Liver (tissue), 9 donors: ENCODE results near the gene CHDH. TPM values are rescaled to one million over a fixed set of nuclear protein-coding genes. Genes with fewer than 3 reads are reported as not detected.

ENCODE experiments used
- DNase-seq: peaks from one replicate; pipeline ENCODE4 v3.0.0-alpha.2; 2017; ENCODE audit warnings: low spot score
- H3K27ac ChIP-seq, 2 donors: one replicate each; pipeline ENCODE4 v1.7.0; 2013; ENCODE audit warnings: inconsistent platforms in 2 of 2, low read length in 2 of 2, control low read depth in 1 of 2, low read depth in 1 of 2, mild to moderate bottlenecking in 1 of 2
- H3K27me3 ChIP-seq, 4 donors: one replicate each; pipeline versions ENCODE4 v1.6.1 to v1.7.0; 2013; ENCODE audit warnings: low read length in 3 of 4, inconsistent platforms in 1 of 4, mild to moderate bottlenecking in 1 of 4, moderate library complexity in 1 of 4; ENCODE audit not compliant: control insufficient read depth in 4 of 4, insufficient read depth in 4 of 4
- H3K36me3 ChIP-seq, 4 donors: one replicate each; pipeline versions ENCODE4 v1.6.1 to v1.7.0; 2013; ENCODE audit warnings: low read length in 3 of 4, mild to moderate bottlenecking in 3 of 4, low read depth in 1 of 4, moderate library complexity in 1 of 4; ENCODE audit not compliant: control insufficient read depth in 4 of 4, insufficient read depth in 3 of 4
- H3K4me1 ChIP-seq, 4 donors: one replicate each; pipeline versions ENCODE4 v1.6.1 to v1.7.0; 2013; ENCODE audit warnings: low read length in 3 of 4, mild to moderate bottlenecking in 3 of 4, moderate library complexity in 1 of 4; ENCODE audit not compliant: control insufficient read depth in 4 of 4, insufficient read depth in 4 of 4
- H3K4me3 ChIP-seq, 3 donors: one replicate each; pipeline versions ENCODE4 v1.6.1 to v1.7.0; 2013; ENCODE audit warnings: low read length in 3 of 3, control low read depth in 1 of 3, low read depth in 1 of 3, mild to moderate bottlenecking in 1 of 3
- H3K9ac ChIP-seq, 2 donors: one replicate each; pipeline ENCODE4 v1.7.0; 2013; ENCODE audit warnings: low read length in 2 of 2, mild to moderate bottlenecking in 2 of 2, moderate library complexity in 2 of 2, control low read depth in 1 of 2, low read depth in 1 of 2
- H3K9me3 ChIP-seq, 4 donors: one replicate each; pipeline versions ENCODE4 v1.6.1 to v1.7.0; 2013; ENCODE audit warnings: low read length in 3 of 4; ENCODE audit not compliant: control insufficient read depth in 4 of 4
- EGR1 ChIP-seq, 2 donors: IDR thresholded peaks; 2 replicates each; pipeline ENCODE4 v1.6.1; 2016 to 2018; ENCODE audit warnings: antibody characterized with exemption in 2 of 2, low read depth in 2 of 2
- FOXA1 ChIP-seq: IDR thresholded peaks from 2 replicates; pipeline ENCODE4 v1.6.1; 2016; ENCODE audit warnings: antibody characterized with exemption
- FOXA2 ChIP-seq: IDR thresholded peaks from 2 replicates; pipeline ENCODE4 v1.6.1; 2016; ENCODE audit warnings: antibody characterized with exemption
- GABPA ChIP-seq, 2 donors: IDR thresholded peaks in 1 of 2; conservative IDR thresholded peaks in 1 of 2; 2 replicates each; pipeline ENCODE4 v1.6.1; 2016; ENCODE audit warnings: antibody characterized with exemption in 2 of 2, mild to moderate bottlenecking in 1 of 2, moderate library complexity in 1 of 2
- HNF4A ChIP-seq, 2 donors: conservative IDR thresholded peaks; 2 replicates each; pipeline ENCODE4 v1.6.1; 2016; ENCODE audit warnings: antibody characterized with exemption in 2 of 2, mild to moderate bottlenecking in 2 of 2
- HNF4G ChIP-seq: IDR thresholded peaks from 2 replicates; pipeline ENCODE4 v1.6.1; 2016; ENCODE audit warnings: antibody characterized with exemption
- RAD21 ChIP-seq, 2 donors: IDR thresholded peaks; 2 replicates each; pipeline ENCODE4 v1.6.1; 2016; ENCODE audit warnings: antibody characterized with exemption in 2 of 2, mild to moderate bottlenecking in 2 of 2
- RXRA ChIP-seq, 2 donors: IDR thresholded peaks; 2 replicates each; pipeline ENCODE4 v1.6.1; 2017 to 2018; ENCODE audit warnings: antibody characterized with exemption in 2 of 2, mild to moderate bottlenecking in 1 of 2
- SP1 ChIP-seq: IDR thresholded peaks from 2 replicates; pipeline ENCODE4 v1.6.1; 2018; ENCODE audit warnings: antibody characterized with exemption, mild to moderate bottlenecking
- TAF1 ChIP-seq: conservative IDR thresholded peaks from 2 replicates; pipeline ENCODE4 v1.6.1; 2016; ENCODE audit warnings: antibody characterized with exemption, mild to moderate bottlenecking
- YY1 ChIP-seq: IDR thresholded peaks from 2 replicates; pipeline ENCODE4 v1.6.1; 2016; ENCODE audit warnings: antibody characterized with exemption, mild to moderate bottlenecking
- WGBS: extraction: QIAGEN DNeasy Blood & Tissue Kit; methylation state at CpG from one replicate; pipeline ENCODE4 v1.1.7; 2013; 5-methylcytosine and 5-hydroxymethylcytosine counted together
- polyA plus RNA-seq, 2 donors: library from polyadenylated mRNA; stranded (reverse) in 1 of 2; unstranded in 1 of 2; fragments of 200-250 nt in 1 of 2; fragments of >200 nt in 1 of 2; fragmentation: Nextera tagmentation in 1 of 2; extraction: Ambion mirVana in 1 of 2; gene quantifications; one replicate each; pipeline versions ENCODE4 v1.2.1 to v1.2.3, GENCODE V29; 2013 to 2015
- total RNA-seq, 2 donors: library from RNA; depleted of rRNA; stranded (reverse); fragments of >200 nt; gene quantifications; one replicate each; pipeline ENCODE4 v1.2.3, GENCODE V29; 2014
- TF ChIP-seq, protein P1 (sequence below): IDR thresholded peaks from 2 replicates; pipeline ENCODE4 v1.6.1; 2016; ENCODE audit warnings: antibody characterized with exemption
- TF ChIP-seq, protein P2 (sequence below): IDR thresholded peaks from 2 replicates; pipeline ENCODE4 v1.6.1; 2016; ENCODE audit warnings: antibody characterized with exemption
- TF ChIP-seq, protein P3 (sequence below): fragments of 150-350 bp; IDR thresholded peaks from 2 replicates; pipeline ENCODE4 v1.5.1; 2017; ENCODE audit warnings: improper control_type of control experiment, low read depth, low read length; ENCODE audit not compliant: missing input control
- TF ChIP-seq, protein P4 (sequence below): IDR thresholded peaks from 2 replicates; pipeline ENCODE4 v1.6.1; 2016; ENCODE audit warnings: antibody characterized with exemption
- donor health status: healthy.
- donor health status: healthy.
- donor health status: healthy.
- donor health status: healthy.
- donor health status: healthy.

CHDH gene
- total and polyA plus RNA-seq, 4 donors = 9.1 to 34.0 (median 21.2) TPM

DNA sequence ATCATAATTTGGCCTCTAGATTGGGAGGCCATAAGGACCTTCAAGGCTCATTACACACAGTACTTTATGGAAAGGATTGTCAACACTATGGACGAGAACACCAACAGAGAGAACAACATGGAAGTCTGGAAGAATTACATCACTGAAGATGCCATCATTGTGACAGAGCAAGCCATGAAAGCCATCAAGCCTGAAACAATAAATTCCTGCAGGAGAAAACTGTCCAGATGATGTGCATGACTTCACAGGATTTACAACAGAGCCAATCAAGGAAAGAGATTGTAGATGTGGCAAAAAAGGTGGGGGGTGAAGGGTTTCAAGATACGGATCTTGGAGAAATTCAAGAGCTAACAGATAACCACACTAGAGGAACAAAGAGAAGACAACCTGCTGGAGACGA, 16.0 kb upstream of the CHDH start:
- H3K9ac ChIP-seq = no peak overlapping the region
- no peaks in the 10 kb centered on the region for H3K9me3 ChIP-seq
- H3K36me3 ChIP-seq = peaks cover 7 to 31% (median 24%) of the 10 kb centered on the region in 4 donors
- H3K27ac ChIP-seq = no peak overlapping the region
- WGBS = 98% methylated on average over 3 of the region's 3 CpGs
- no peak overlapping the region for H3K4me3 ChIP-seq
- peaks cover 1 to 12% (median 3%) of the 10 kb centered on the region in 4 donors for H3K4me1 ChIP-seq
- TF ChIP-seq, protein P1, sequence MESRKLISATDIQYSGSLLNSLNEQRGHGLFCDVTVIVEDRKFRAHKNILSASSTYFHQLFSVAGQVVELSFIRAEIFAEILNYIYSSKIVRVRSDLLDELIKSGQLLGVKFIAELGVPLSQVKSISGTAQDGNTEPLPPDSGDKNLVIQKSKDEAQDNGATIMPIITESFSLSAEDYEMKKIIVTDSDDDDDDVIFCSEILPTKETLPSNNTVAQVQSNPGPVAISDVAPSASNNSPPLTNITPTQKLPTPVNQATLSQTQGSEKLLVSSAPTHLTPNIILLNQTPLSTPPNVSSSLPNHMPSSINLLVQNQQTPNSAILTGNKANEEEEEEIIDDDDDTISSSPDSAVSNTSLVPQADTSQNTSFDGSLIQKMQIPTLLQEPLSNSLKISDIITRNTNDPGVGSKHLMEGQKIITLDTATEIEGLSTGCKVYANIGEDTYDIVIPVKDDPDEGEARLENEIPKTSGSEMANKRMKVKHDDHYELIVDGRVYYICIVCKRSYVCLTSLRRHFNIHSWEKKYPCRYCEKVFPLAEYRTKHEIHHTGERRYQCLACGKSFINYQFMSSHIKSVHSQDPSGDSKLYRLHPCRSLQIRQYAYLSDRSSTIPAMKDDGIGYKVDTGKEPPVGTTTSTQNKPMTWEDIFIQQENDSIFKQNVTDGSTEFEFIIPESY = no peak
- TF ChIP-seq, protein P2, sequence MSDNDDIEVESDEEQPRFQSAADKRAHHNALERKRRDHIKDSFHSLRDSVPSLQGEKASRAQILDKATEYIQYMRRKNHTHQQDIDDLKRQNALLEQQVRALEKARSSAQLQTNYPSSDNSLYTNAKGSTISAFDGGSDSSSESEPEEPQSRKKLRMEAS = no peak
- H3K27me3 ChIP-seq = no peaks in the 10 kb centered on the region
- no peak for DNase-seq

DNA sequence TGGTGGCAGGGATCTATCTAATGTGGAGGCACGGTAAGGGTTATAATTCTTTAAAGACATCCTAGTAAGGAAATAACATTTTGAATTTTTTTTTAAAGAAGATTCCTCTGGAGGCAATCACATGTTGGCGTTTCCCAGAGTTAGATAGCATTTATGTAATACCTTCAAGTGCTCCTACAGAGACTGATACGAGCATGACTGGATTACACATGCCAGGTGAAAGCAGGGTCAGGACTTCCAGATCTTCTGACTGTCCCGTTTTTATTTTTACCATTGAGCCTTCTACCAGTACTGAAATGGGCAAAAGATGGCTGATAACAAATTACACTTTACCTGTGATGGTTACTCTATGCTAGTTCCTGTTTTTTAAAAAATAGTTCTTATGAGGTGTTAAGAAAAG, 14.0 kb upstream of the CHDH start:
- no peaks in the 10 kb centered on the region for H3K27me3 ChIP-seq

DNA sequence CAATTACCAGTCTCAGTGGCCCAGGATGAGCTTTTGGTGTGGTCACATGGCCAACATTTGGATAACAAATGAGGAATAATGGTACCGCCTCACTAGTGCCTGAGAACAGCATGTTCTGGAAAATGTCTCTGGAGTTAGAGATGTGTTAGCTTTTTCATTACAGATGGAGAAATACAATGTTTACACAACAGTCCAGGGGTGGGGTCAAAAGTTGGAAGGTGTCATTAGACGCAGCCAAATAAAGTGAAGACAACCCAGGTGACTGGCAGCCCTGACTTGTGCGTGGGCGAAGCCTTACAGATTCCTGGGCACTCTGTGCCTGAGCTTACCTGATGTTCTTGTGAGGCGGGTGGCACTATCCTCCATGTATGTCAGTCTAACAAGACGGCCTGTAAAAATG, 13.0 kb upstream of the CHDH start:
- Histone ChIP-seq H3K9me3 (no peaks in the 10 kb centered on the region), H3K27me3 (no peaks in the 10 kb centered on the region), H3K4me1 (peaks cover 0 to 6% (median 3%) of the 10 kb centered on the region in 4 donors), H3K27ac (peak overlapping the region in 1 of 2 donors; percentile 28), H3K9ac (no peak overlapping the region), H3K36me3 (peaks cover 4 to 29% (median 17%) of the 10 kb centered on the region in 4 donors), H3K4me3 (no peak overlapping the region)
- 79% methylated on average over 6 of the region's 6 CpGs for WGBS
- no peak for DNase-seq
- TF ChIP-seq, protein P1 = peak; percentile 37
- TF ChIP-seq RXRA (IDR thresholded peaks at IDR 0.05) (peak; percentile 45 to 67), EGR1 (IDR thresholded peaks at IDR 0.05; ENCODE audit: low read depth in 2 of 2) (peak in 1 of 2 donors; percentile 51), HNF4G (no peak), GABPA (IDR thresholded peaks at IDR 0.05 in 1 of 2, conservative IDR thresholded peaks at IDR 0.05 in 1 of 2) (no peak), HNF4A (conservative IDR thresholded peaks at IDR 0.05) (peak; percentile 61 to 62), RAD21 (IDR thresholded peaks at IDR 0.05) (peak in 1 of 2 donors; percentile 14), YY1 (peak; percentile 36), FOXA2 (peak; percentile 49), FOXA1 (no peak), SP1 (peak; percentile 66)
- TF ChIP-seq, protein P3, sequence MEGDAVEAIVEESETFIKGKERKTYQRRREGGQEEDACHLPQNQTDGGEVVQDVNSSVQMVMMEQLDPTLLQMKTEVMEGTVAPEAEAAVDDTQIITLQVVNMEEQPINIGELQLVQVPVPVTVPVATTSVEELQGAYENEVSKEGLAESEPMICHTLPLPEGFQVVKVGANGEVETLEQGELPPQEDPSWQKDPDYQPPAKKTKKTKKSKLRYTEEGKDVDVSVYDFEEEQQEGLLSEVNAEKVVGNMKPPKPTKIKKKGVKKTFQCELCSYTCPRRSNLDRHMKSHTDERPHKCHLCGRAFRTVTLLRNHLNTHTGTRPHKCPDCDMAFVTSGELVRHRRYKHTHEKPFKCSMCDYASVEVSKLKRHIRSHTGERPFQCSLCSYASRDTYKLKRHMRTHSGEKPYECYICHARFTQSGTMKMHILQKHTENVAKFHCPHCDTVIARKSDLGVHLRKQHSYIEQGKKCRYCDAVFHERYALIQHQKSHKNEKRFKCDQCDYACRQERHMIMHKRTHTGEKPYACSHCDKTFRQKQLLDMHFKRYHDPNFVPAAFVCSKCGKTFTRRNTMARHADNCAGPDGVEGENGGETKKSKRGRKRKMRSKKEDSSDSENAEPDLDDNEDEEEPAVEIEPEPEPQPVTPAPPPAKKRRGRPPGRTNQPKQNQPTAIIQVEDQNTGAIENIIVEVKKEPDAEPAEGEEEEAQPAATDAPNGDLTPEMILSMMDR = no peak
- TF ChIP-seq, protein P2 = peak; percentile 19
- TF ChIP-seq, protein P4, sequence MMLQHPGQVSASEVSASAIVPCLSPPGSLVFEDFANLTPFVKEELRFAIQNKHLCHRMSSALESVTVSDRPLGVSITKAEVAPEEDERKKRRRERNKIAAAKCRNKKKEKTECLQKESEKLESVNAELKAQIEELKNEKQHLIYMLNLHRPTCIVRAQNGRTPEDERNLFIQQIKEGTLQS = no peak

More for the DNA sequence above, 14.0 kb upstream of the CHDH start:
- Histone ChIP-seq H3K9ac (no peak overlapping the region), H3K4me3 (no peak overlapping the region), H3K27ac (no peak overlapping the region), H3K9me3 (no peaks in the 10 kb centered on the region), H3K36me3 (peaks cover 4 to 39% (median 23%) of the 10 kb centered on the region in 4 donors), H3K4me1 (peaks cover 0 to 6% (median 3%) of the 10 kb centered on the region in 4 donors)
- 89% methylated on average over 4 of the region's 4 CpGs for WGBS
- TF ChIP-seq RXRA (IDR thresholded peaks at IDR 0.05) (no peak), TAF1 (no peak), HNF4G (no peak)
- TF ChIP-seq, protein P3 = no peak
- TF ChIP-seq, protein P4 = no peak
- no peak for DNase-seq
